Activated CD8-positive, alpha-beta T cell treated with anti-CD3 and anti-CD28 coated beads for 36 hours (primary cell): ENCODE measurements around the gene KIF13A. TPM values are rescaled to one million over a fixed set of nuclear protein-coding genes. Genes with fewer than 3 reads are reported as not detected.
"Not testable (repeated sequence)": the region's sequence is repeated elsewhere in the genome, so short reads cannot be mapped to it uniquely, and the experiment has no call there.

Source experiments
- ATAC-seq: fragments of 200-7000 bp; cut with Tn5 transposase; one replicate; pipeline ENCODE4 v1.10.0; 2021; ENCODE audit warnings: mild to moderate bottlenecking, moderate library complexity
- CTCF ChIA-PET: fragments of 350-600 bp; sonication (Branson Sonifier 250); formaldehyde crosslinking; loops from one replicate; lab custom pipeline; 2021; ENCODE audit warnings: antibody characterized with exemption; lab: Charles Lee
- POLR2A ChIA-PET: fragments of 350-600 bp; sonication (Branson Sonifier 250); formaldehyde crosslinking; loops from one replicate; lab custom pipeline; 2021; ENCODE audit warnings: antibody characterized with exemption; lab: Charles Lee
- DNase-seq: peaks from one replicate; pipeline ENCODE4 v3.0.0-alpha.2; 2020
- H3K27ac Mint-ChIP-seq: one replicate; pipeline ENCODE4 v1.8.0; 2021; ENCODE audit warnings: mild to moderate bottlenecking, mixed read lengths
- H3K27me3 Mint-ChIP-seq: one replicate; pipeline ENCODE4 v1.8.0; 2021; ENCODE audit warnings: mixed read lengths
- H3K36me3 Mint-ChIP-seq: one replicate; pipeline ENCODE4 v1.8.0; 2021; ENCODE audit warnings: low read depth, mixed read lengths
- H3K4me1 Mint-ChIP-seq: one replicate; pipeline ENCODE4 v1.8.0; 2021; ENCODE audit warnings: low read depth, mixed read lengths
- H3K4me3 Mint-ChIP-seq: one replicate; pipeline ENCODE4 v1.8.0; 2021; ENCODE audit warnings: mild to moderate bottlenecking, moderate library complexity, mixed read lengths
- H3K9me3 Mint-ChIP-seq: one replicate; pipeline ENCODE4 v1.8.0; 2021; ENCODE audit warnings: mixed read lengths
- intact Hi-C: fragments of 100-400 bp; cut with micrococcal nuclease; formaldehyde crosslinking; loops from one replicate; pipeline ENCODE4 v1.10.0; 2022
- total RNA-seq, 2 experiments: library from RNA; stranded (reverse); gene quantifications; one replicate each; pipeline ENCODE4 v1.2.3, GENCODE V29; 2021
- TF ChIP-seq, protein P1 (sequence below): fragments of 200-600 bp; IDR thresholded peaks from one replicate; pipeline ENCODE4 v1.8.0; 2022; ENCODE audit warnings: antibody characterized with exemption, mild to moderate bottlenecking

KIF13A gene
- total RNA-seq, 2 experiments from 2014 or later = not detected

GRCh38 chr6:17950095-17950494 is 37.3 kb downstream of the KIF13A start:
- POLR2A ChIA-PET = no interaction called here
- H3K4me1 Mint-ChIP-seq = no peaks in the 10 kb centered on the region
- no peak overlapping the region for H3K27ac Mint-ChIP-seq
- DNase-seq (no peak), ATAC-seq (no peak)
- no peaks in the 10 kb centered on the region for H3K9me3 Mint-ChIP-seq
- peaks cover 2% of the 10 kb centered on the region for H3K27me3 Mint-ChIP-seq
- no peaks in the 10 kb centered on the region for H3K36me3 Mint-ChIP-seq
- TF ChIP-seq, protein P1, sequence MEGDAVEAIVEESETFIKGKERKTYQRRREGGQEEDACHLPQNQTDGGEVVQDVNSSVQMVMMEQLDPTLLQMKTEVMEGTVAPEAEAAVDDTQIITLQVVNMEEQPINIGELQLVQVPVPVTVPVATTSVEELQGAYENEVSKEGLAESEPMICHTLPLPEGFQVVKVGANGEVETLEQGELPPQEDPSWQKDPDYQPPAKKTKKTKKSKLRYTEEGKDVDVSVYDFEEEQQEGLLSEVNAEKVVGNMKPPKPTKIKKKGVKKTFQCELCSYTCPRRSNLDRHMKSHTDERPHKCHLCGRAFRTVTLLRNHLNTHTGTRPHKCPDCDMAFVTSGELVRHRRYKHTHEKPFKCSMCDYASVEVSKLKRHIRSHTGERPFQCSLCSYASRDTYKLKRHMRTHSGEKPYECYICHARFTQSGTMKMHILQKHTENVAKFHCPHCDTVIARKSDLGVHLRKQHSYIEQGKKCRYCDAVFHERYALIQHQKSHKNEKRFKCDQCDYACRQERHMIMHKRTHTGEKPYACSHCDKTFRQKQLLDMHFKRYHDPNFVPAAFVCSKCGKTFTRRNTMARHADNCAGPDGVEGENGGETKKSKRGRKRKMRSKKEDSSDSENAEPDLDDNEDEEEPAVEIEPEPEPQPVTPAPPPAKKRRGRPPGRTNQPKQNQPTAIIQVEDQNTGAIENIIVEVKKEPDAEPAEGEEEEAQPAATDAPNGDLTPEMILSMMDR = no peak
- CTCF ChIA-PET = no interaction called here
- no peak overlapping the region for H3K4me3 Mint-ChIP-seq
- intact Hi-C loops = no loop called here

GRCh38 chr6:17949168-17949567 is 38.3 kb downstream of the KIF13A start:
- Mint-ChIP-seq H3K4me3 (no peak overlapping the region), H3K27ac (no peak overlapping the region), H3K9me3 (no peaks in the 10 kb centered on the region), H3K36me3 (no peaks in the 10 kb centered on the region), H3K4me1 (no peaks in the 10 kb centered on the region), H3K27me3 (peaks cover 4% of the 10 kb centered on the region)
- ATAC-seq (no peak), DNase-seq (no peak)
- intact Hi-C loops = no loop called here
- ChIA-PET POLR2A (no interaction called here), CTCF (no interaction called here)
- TF ChIP-seq, protein P1 = no peak

GRCh38 chr6:17948725-17949124 is 38.7 kb downstream of the KIF13A start:
- intact Hi-C loops = no loop called here
- TF ChIP-seq, protein P1 = no peak
- no peak for ATAC-seq
- DNase-seq = no peak
- Mint-ChIP-seq H3K27me3 (peaks cover 6% of the 10 kb centered on the region), H3K4me1 (no peaks in the 10 kb centered on the region), H3K4me3 (no peak overlapping the region), H3K9me3 (no peaks in the 10 kb centered on the region), H3K36me3 (no peaks in the 10 kb centered on the region), H3K27ac (no peak overlapping the region)
- POLR2A ChIA-PET = no interaction called here
- CTCF ChIA-PET = no interaction called here

DNA sequence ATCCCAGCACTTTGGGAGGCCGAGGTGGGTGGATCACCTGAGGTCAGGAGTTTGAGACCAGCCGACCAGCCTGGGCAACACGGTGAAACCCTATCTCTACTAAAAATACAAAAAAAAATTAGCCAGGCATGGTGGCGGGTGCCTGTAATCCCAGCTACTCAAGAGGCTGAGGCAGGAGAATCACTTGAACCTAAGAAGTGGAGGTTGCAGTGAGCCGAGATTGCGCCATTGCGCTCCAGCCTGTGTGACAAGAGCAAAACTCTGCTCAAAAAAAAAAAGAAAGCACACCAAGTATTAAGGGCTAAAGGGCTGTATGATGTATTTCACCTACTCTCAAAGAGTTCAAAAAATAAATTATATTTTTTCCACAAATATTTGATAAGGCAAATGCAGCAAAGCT is 39.9 kb downstream of the KIF13A start:
- H3K27me3 Mint-ChIP-seq, H3K4me3 Mint-ChIP-seq, CTCF ChIA-PET, POLR2A ChIA-PET, H3K4me1 Mint-ChIP-seq, H3K27ac Mint-ChIP-seq, ATAC-seq, intact Hi-C loops, H3K9me3 Mint-ChIP-seq, DNase-seq, H3K36me3 Mint-ChIP-seq: not testable (repeated sequence)

DNA sequence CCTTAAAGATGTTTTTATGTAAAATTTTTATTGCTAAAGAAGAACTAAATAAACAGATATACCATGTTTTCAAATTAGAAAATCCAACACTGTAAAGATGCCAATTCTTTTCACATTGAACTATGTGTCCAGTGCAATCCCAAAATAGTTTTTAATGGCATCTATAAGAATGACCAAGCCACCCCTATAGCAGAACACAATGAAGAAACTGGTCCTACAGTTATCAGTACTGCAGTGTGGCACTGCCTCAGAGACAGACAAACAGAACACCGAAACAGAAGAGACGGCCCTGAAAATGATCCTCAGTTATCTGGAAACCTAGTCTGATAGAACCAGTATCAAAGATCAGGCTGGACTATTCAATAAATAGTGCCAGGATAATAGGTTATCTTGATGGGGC is 41.9 kb downstream of the KIF13A start:
- no peaks in the 10 kb centered on the region for H3K36me3 Mint-ChIP-seq
- TF ChIP-seq, protein P1 = no peak
- no peaks in the 10 kb centered on the region for H3K4me1 Mint-ChIP-seq
- ATAC-seq (no peak), DNase-seq (no peak)
- ChIA-PET POLR2A (no interaction called here), CTCF (no interaction called here)
- H3K9me3 Mint-ChIP-seq = no peaks in the 10 kb centered on the region
- intact Hi-C loops = no loop called here
- H3K27ac Mint-ChIP-seq = no peak overlapping the region
- no peak overlapping the region for H3K4me3 Mint-ChIP-seq
- H3K27me3 Mint-ChIP-seq = peaks cover 10% of the 10 kb centered on the region

- DNase-seq (no peak), ATAC-seq (no peak)
- TF ChIP-seq, protein P1 = no peak
- ChIA-PET POLR2A (no interaction called here), CTCF (interaction anchor here (0.8 kb wide), 1 partner anchor 10 kb away, joined by 3 read pairs; no protein-coding TSS in a partner anchor)
- H3K36me3 Mint-ChIP-seq = no peaks in the 10 kb centered on the region
- no peak overlapping the region for H3K27ac Mint-ChIP-seq
- no peaks in the 10 kb centered on the region for H3K4me1 Mint-ChIP-seq
- peaks cover 11% of the 10 kb centered on the region for H3K27me3 Mint-ChIP-seq
- no peaks in the 10 kb centered on the region for H3K9me3 Mint-ChIP-seq
- intact Hi-C loops = no loop called here
- no peak overlapping the region for H3K4me3 Mint-ChIP-seq
These were observed 42.3 kb downstream of the KIF13A start for GRCh38 chr6:17945111-17945510.
